ENCODE results near the gene DIPK1C.
A peak's percentile ranks its signal among the peaks of the same experiment; 100 is the strongest.

DIPK1C gene

DNA sequence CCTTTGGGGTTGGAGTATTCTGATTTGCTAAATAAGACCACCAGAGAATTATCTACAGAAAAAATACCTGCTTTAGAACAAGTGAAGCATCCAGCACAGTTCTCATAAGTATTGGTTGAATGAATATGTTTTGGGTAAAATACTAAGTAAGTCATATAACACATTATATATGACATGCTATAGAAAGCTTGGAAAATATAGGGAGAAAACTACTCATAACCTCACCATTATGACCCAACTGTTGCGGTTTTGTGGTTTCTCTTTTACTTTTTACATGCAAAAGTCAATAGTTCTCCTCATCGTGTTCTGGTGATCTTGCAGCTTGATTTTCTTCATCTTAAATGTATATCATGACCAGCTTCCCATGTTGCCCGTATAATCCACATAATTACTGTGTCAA, 66.2 kb downstream of the DIPK1C start:
- FAIRE-seq (no peak), DNase-seq (ENCODE audit: insufficient read length, low spot score) (no peak)
- TF ChIP-seq, protein P1, sequence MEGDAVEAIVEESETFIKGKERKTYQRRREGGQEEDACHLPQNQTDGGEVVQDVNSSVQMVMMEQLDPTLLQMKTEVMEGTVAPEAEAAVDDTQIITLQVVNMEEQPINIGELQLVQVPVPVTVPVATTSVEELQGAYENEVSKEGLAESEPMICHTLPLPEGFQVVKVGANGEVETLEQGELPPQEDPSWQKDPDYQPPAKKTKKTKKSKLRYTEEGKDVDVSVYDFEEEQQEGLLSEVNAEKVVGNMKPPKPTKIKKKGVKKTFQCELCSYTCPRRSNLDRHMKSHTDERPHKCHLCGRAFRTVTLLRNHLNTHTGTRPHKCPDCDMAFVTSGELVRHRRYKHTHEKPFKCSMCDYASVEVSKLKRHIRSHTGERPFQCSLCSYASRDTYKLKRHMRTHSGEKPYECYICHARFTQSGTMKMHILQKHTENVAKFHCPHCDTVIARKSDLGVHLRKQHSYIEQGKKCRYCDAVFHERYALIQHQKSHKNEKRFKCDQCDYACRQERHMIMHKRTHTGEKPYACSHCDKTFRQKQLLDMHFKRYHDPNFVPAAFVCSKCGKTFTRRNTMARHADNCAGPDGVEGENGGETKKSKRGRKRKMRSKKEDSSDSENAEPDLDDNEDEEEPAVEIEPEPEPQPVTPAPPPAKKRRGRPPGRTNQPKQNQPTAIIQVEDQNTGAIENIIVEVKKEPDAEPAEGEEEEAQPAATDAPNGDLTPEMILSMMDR (IDR thresholded peaks at IDR 0.05; ENCODE audit: insufficient read depth, missing control alignments): no peak

DNA sequence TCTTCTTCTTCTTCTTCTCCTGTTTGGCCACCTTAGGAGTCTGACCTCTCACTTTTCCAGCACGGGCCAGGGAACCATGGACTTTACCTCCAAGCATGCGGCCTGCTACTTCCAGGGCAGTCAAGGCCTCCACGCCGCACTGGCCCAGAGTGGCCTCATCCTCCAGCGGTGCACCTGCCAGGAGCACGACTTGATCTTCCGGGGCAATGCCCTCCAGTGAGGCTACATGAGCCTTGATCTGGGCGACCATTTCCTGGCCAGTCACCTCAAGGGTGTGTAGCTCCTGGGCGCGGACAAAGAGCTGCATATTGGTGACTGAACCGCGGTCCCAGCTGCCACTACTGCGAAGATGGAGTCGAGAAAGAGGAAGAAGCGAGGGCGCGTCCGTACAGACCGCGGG, 67.1 kb downstream of the DIPK1C start:
- DNase-seq (ENCODE audit: insufficient read length, low spot score): no peak
- FAIRE-seq: no peak
- TF ChIP-seq, protein P1 (IDR thresholded peaks at IDR 0.05; ENCODE audit: insufficient read depth, missing control alignments): no peak

DNA sequence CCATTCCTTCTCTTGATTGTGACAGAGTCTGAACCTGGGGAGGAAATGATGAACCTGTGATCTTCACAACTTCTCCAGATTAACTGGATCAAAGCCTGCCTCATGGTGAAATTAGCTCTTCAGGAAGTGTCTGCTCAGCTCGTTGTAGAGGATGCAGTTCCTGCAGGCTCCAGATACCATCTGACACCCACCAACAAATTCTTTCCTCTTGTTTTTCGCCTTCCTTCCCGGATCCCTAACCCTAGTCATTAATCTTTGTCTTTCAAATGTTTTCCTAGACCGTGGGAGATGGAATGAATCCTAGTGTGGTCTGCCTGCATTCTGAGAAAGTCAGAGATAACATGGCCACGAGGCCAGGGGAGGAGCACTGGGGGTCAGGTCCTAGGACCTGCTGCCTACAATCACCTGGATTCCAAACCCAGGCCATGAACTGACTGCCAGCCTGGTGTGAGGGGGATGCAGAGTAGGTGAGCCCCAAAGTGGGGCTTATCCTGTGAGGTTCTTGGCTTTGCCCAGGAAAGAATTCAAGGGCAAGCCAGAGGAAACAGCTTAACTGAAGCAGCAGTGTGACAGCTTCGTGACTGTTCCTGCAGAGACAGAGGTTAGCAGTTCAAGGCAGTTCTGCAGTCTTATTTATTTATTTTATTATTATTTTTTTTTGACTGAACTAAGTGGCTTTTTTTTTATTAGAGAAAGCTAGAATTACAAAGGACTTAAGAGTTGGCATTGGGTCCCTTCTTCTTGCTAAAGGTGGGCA, 67.8 kb downstream of the DIPK1C start:
- DNase-seq (ENCODE audit: insufficient read length, low spot score) (no peak), FAIRE-seq (peak; percentile 51)
- TF ChIP-seq, protein P1 (IDR thresholded peaks at IDR 0.05; ENCODE audit: insufficient read depth, missing control alignments): no peak

DNA sequence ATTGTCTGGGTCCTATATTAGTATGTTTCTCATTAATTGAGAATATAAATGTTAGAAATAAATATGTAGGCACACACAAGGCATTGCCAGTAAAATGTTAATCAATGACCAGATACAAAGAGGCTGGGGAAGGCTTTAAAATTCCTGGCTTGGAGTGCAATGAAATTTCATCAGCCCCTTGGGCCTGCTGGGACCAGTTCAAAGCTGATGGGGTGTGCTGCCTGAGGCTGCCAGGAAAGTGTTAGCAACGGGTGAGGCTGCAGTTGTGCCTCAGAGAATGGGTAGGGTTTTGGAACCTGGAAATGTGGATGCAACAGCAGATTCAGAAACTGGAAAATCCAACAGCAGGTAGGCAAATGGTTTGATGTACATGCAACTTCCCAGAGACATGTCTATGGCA, 68.9 kb downstream of the DIPK1C start:
- FAIRE-seq (no peak), DNase-seq (ENCODE audit: insufficient read length, low spot score) (no peak)
- TF ChIP-seq, protein P1 (IDR thresholded peaks at IDR 0.05; ENCODE audit: insufficient read depth, missing control alignments): no peak

DNA sequence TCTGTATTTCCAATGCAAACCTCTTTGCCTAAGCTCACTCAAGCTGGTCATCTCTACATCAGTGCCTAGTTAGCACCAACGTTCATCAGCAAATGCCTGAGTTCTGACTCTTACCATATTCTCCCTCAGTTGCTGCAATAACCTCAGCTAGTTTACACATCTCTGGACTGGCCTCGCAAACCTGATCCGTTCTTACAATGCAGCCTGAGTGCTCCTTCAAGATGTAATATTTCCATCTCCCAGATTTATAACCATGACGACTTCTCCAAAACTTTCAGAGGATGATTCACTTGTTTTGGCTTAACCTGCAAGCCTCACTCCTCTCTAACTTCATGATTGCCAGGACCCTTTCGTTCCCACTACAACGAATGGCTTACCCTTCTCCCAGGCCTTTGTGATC, 69.7 kb downstream of the DIPK1C start:
- DNase-seq (ENCODE audit: insufficient read length, low spot score) (no peak), FAIRE-seq (peak; percentile 68)
- TF ChIP-seq, protein P1 (IDR thresholded peaks at IDR 0.05; ENCODE audit: insufficient read depth, missing control alignments): no peak

Data from D721Med (cell line).